ENCODE data around the gene SLC35F1.

SLC35F1 gene

DNA sequence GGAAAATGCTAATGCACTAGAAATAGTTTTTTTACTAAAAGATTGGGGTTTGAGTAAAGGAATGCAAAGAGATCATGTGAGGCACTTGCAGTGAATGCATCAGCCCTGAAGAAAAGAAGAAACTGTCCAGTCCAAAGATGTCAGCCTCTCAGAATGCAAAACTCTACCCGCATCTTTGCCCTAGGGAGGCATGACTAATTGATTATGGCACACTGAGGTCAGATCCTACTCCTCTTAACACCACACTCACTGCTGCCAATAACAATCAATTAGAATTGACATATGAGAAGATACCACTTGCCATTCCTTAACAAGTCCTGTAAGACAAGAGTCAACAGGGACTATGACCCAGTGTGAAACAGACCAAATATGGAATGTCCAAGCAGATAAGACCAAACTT is 378.7 kb downstream of the SLC35F1 start:
- no peak for DNase-seq

DNA sequence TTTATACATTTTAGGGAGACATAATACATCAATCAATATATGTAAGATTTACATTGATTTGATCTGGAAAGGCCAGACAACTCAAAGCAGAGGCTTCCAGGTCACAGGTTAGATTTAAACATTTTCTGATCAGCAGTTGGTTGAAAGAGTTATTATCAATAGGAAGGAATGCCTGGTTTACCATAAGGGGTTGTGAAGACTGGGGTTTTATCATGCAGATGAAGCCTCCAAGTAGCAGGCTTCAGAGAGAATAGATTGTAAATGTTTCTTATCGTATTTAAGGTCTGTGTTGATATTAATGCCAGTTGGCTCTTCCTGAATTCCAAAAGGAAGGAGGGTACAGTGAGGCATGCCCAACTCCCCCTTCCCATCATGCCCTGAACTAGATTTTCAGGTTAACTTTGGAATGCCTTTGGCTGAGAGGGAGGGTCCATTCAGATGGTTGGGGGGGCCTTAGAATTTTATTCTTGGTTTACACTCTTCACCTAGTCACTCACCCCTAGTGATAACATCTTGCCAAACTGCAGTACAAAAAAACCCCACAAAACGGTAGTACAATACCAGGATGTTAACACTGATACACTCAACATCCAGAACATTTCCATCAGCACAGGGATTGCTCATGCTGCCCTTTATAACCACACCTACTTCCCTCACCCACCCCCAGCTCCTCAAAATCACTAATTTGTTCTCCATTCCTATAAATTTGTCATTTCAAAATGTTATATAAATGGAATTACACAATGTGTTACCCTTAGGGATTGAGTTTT is 381.5 kb downstream of the SLC35F1 start:
- no peak for DNase-seq

DNA sequence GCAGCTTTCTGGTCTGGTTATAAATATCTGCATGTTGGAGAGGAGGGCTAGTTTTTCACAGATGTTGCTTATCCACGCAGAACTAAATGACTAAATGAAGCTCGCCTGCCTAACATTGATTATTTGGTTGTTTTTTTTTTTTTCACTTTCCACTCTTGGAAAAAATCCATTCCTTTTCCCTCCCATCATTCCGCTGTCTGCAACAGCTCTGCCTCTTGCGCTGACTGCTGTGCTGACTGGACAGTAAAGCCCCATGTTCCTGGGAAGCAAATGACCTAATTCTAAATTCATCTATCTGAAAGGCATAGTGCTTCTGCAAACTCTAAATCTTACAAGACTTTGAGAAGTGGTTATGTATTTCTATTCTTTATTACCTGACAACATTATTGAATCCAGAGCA is 385.5 kb downstream of the SLC35F1 start:
- DNase-seq: no peak

DNA sequence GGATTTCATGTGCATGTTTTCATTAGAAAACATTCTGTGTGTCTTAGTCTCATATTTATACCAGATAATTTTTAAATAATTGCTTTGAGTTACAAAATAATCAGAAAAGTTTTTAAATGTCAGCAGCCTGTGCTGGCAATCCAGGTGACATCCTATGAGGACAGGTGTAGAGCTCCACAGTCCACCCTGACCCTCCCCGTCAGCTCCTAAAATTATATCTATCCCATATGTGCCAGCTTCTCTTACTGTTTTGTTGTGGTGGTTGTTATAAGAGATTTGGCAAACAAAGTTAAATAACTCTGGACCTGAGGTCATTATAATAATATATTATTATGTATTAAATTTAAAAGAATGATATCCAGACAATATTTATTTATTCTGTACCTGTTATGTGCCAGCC is 387.8 kb downstream of the SLC35F1 start:
- no peak for DNase-seq

DNA sequence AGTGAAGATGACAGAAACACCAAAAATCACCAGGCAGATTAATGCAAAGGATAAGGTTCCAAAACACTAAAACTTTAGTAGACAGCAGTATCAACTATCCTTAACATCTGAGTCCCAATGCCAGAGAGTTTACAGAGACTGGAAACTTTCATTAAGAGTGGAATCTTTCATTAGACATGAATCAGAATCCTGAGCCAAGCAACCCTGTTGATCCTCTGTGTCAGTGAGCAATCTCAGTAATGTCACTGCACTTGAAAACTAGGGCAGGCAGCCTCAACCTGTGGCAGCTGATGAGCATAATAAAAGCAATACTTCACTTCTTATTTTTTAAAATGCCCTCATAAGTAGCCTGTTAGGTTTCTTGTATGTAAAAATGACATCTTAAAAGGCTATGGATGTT is 388.3 kb downstream of the SLC35F1 start:
- DNase-seq: no peak

DNA sequence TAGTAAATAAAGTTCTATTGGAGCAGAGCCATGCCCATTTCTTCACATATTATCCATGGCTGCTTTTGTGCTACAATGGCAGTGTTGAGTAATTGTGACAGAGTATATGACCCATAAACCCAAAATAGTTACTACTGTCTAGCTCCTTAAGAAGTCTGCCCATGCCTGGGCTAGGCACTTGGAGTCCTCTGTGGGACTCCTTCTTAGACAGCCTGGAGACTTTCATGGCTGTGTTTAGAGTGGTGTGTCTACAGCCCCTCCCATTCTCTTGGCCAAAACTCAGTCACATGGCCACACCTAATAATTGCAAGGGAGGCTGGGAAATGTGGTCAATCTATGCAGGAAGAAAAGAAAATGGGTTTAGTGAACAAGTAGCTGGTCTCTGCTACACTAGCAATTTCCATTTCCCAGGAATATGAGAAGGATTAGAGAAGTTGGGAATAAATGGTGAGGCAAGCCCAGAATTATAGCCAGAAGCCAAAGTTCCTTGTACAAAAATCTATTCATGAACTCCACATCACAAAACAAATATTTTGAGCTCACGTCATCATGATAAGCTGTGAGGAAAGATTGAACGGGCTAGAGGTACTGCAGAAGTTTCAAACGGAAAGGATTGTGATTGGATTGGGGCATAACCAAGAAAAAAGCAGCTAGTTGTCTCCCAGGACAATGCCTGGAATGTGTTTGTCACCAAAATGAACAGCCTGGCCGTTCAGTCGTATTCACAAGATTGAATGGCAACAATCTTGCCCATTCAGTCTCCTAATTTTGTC is 389.3 kb downstream of the SLC35F1 start:
- DNase-seq: no peak

DNA sequence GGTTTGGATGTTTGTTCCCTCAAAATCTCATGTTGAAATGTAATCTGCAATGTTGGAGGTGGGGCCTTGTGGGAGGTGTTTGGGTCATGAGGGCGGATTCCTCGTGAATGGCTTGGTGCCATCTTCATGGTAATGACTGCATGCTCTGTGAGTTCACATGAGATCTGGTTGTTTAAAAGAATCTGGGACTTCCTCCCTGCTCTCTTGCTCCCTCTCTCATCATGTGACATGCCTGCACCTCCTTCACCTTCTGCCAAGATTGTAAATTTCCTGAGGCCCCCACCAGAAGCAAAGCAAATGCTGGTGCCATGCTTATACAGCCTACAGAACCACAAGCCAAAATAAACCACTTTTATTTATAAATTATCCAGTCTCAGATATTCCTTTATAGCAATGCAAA is 390.8 kb downstream of the SLC35F1 start:
- DNase-seq: no peak

DNA sequence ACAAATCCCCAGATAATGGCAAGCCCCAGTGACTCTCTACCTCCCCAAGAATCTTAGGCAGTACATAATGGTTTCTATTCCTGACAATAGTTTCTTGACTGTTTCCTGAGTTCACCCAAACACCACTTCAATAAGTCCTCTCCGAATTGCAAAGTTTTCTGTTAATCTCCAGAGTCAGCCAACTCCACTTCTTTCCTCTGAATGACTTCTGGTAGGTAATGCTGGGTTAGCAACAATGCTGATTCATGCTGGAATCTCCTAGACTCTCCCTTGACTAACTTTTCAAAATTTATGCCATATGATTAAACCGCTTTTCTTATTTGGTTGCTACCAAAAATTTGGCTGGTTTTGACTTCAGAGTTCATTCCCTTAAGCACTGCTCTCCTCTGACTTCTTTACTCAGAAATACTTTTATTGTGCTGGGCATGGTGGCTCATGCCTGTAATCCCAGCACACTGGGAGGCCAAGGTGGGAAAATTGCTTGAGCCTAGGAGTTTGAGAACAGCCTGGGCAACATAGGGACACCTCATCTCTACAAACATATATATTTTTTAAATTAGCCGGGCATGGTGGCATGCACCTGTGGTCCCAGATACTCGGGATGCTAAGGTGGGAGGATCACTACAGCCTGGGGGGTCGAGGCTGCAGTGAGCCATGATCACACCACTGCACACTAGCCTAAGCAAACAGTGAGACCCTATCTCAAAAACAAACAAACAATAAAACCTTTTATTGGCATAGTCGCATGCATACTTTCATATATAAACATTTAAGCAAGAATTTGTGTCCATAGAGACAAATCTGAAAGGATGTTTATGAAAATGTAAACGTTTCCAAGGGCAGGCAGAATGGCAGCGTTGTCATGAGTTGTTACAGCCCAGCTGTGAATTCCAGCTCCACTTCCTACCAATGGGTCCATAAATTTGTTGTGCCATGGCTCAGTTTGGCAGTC is 391.7 kb downstream of the SLC35F1 start:
- DNase-seq: no peak

DNA sequence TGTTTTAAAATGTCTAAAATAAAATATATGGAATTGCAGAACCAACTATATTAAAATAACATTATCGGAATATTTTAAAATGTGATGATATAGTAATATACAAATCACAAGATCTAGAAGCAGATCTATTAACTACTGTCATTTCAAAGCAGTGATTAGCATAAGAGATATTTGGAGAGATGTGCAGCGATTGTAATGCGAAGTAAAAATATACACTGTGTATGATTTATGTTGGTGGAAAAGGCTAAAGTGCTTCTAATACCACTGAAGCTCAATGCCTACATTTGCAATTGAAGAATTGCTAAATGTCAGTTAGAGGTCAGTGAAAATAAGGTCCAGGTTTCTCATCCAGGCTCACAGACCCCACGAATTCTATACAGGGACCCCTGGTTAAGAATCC is 392.4 kb downstream of the SLC35F1 start:
- DNase-seq: no peak

DNA sequence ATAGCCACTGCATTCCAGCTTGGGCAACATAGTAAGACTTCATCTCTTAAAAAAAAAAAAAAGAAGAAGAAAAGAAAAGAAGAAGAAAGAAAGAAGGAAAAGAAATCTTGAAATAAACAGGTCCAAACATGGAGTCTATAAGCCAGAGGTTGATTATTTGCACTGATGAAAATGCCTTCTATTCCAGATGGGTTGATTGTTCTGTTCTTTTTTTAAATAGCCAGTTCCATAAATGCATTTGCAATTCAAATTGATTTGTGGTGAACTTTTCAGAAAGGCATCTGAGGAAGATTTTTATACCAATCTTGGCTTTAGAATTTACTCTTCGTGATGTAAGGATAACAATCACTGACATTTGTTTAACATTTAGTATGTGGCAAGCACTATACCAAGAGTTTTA is 397.3 kb downstream of the SLC35F1 start:
- no peak for DNase-seq

DNA sequence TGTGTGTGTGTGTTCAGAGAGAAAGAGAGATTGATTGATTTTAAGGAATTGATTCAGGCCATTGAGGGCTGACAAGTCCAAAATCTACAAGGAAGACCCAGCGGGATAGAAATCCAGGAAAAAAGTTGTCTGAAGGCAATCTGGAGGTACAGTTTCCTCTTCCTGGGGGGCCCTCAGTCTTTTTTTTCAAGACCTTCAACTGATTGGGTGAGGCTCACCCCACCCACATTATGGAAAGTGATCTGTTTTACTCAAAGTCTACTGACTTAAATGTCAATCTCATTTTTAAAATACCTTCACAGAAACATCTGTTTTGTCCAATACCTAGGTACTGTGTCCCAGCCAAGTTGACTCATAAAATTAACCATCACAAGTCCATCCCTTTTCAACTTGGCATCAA is 398.0 kb downstream of the SLC35F1 start:
- no peak for DNase-seq

DNA sequence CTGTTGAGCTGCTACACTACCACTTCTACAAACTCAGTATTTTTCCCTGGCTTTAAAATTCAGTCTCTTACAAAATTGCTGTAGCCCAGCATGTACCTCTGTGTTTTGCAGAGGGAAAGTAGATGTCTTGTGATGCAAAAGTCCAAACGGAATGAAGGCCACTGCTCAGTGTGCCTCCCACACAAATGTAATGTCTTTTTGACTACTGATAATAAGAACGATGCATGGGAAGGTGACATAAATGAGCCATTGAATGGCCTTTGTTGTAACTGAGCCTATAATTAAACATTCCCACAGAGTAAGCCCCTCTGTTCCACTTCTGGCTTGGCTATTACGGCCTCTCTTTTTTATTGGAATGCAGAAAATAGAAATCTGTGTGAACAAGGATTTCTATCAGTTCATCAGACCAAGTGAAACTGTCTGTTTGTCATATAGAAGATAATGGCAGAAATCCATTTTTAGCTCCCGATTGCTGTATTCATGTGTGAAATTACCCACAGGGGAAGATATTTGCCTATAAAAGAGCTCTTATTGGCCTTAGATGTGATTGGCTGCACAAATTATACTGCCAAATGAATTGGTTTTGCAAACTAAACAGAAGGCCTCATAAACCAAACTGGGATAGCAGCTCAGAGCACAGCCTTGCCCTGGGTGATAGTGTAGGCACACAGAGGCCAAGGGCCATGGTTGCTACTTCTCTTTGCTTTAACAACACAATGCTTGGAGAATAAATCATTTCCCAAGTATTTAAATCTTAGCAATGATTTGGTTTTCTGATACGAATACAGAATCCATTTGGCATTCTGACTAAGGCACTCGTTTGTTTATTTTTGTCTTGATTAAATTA is 399.6 kb downstream of the SLC35F1 start:
- peak; percentile 50 for DNase-seq

DNA sequence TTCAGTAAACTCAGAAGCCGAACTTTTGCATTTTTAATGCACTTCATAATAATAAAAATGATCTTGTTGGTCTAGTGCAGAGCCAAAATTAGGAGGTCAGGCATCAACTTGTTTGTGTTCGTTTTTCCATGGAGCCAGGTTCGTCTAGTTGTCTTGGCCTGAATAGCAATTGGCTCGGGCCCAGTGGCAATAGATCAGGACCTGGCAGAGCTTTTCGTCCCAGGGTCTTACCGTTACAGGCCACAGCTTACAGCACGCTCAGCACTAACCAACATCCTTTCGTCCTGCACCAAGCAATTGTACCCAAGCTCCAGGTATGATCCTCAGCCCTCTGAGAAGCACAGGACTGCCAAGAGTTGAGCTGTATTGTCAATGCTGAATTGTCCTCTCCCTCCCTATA is 400.5 kb downstream of the SLC35F1 start:
- peak; percentile 55 for DNase-seq

DNA sequence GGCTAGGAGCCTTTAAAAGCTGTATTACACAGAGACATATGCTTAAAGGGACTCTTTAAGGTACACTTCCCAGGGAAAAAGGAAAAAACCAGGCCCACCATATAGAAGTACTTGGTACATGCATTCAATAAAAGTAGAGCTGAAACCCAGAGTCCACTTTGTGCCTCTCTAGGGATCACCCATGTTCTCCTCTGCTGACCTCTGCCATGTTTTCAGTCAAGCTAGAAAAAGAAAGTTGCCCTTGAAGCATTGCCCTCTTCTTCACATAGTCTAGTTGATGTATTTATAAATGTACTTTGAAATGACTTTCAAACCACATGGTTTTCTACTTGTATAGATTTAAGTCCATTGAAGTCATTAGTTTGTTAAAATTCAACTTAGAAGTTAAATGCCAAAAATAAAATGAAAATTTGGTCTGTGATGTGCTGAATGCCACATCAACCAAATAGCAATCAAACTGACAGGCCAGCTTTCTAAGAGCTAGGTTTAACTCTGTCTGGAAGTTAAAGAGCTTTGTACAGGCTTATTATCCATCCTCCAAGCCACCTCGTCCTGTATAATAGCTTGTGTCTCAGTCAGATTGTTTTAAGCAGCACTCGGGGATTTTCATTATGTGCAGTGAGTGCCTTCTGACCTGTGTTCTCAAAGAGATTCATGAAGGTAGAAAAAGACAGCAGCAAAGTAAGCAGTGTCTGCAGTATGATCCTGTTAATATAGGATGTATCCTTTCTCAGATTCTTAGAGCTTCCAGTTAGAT is 402.5 kb downstream of the SLC35F1 start:
- no peak for DNase-seq

DNA sequence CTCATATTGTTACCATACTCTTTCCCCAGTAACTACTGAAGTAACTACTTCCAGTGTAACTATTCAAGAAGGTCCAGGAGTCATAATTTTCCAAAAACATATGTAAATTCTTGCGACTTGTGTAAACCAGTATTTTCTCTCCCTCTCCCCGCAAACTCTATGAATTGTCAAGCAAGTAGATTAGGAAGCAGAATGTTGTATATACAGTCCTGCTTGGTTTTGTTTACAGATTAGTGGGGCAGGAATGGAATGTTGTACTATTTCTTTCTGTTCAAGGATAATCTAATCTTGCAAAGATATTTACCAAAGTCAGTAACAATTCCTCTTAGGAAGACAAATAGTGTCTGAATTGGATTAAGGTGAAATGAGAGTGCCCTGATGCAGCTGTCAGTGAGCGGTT is 406.1 kb downstream of the SLC35F1 start:
- no peak for DNase-seq

DNA sequence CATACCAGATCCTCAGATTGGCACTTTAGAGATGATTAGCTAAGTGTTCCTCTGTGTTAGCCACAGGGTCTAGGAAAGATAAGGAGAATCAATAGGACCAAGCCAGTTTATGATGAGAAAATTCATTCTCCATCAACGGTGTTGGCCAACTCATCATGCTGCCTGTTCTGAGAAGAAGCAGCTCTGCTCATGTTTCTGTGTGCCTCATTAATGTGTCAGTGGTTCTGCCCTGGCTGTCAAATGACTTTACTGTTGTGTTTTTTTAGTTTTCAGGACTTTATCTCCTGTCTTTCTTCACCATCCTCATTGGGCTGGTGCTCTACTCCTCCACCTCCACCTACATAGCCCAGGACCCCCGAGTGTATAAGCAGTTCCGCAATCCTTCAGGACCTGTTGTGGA is 406.7 kb downstream of the SLC35F1 start:
- DNase-seq: no peak

DNA sequence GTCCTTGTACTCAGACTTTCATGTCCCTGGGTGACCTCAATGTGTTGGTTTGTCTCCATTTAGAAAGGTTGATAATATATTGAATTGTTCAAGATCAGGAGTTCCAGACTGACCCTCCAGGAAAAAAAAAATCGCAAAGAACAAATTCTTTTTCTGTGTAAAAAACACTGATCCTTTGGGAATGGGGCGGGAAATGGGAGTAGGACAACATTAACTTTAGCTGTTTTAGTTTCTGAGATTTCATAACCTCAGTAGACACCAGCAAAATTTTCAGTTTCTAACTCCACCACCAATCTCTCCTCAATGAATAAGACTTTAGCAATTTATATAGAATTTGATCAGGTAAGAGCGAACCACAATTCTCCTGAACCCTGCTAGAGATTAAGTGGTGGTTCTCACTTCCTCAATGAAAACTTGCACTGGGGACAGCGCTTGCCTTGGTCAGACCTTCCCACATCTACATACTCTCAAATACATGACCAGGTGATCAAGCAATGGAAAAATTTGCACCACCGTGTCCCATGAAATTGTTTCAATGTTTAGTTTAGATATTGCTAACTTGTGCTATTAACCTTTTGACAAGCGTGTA is 409.8 kb downstream of the SLC35F1 start:
- DNase-seq: no peak

DNA sequence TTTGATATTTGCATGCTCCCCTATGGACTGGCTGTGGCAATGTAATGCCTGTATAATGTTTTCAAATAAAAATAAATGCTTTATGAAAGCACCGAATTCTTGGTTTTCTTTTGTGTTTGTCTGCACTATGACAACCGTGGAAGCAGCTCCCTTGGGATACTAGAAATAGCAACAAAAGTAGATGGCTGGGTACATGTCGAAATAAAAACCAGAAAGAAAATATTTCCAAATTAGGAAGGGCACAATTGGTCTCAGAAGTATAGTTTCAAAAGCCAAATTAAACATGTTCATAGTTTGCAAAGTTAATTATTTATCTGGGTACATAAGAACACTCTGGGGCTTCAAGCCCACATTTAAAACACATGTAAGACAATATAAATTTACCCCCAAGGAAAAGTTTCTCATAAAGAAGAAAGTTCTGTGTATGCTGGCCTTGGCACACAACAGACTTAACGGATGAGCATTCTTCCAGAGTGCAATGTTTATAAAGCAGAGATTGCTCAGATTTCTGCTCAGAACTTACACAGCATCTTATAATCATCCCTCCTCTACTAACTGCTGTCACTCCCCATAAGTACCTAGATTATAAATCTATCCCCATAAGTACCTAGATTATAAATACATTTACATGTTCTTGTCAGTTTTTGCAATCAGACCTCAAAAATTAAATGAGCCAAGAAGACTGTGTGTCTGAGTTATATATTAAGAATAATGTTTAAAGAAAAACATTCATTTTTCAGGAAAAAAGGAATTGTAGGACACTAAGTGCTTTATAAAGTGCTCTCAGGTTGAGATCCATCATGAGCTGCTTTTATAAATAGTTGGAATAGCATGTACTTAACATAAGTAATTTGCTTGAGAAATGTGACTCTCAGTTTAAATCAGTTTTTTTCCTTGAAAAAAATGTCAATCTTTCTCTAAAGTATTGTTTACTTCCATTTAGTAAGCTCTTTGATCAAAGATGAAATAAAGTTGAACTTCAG is 410.8 kb downstream of the SLC35F1 start:
- DNase-seq: no peak

DNA sequence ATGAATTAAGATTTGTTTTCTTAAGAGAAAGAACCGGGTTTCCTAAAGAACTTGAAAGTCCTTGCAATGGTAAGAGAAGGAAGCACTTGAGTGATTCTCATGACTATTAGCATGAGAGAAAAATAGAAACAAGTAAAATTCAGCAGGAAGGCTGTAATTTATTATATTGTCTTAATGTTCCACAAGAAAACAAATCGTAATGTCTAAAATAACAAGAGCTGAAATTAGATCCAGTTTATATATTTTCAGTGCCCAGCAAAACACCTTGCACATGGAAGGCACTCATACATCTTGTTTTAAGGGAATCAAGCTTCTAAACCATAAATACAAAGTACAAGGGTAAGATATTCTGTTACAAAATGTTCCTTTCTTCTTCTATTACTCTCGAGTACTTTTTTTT is 411.6 kb downstream of the SLC35F1 start:
- peak; percentile 27 for DNase-seq

DNA sequence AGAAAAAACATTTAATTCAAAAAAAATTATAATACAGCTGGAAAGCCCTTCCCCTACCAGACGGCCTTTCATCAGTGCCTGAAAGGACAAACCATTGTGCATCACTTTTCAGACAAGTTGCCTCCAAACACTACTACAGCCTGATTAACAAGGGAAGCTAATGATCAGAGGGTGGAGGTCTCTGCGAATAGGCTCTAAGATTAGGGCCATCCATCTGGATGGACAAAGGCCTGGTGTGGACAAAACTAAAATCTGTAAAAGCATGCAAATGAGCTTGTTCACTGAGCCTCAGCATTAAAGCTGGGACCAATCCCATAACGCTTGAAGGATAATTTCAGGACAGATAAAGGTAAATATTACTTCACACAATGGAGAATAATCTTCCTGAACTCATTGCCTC is 412.4 kb downstream of the SLC35F1 start:
- no peak for DNase-seq
